OCI-LY7 (cell line): ENCODE results near the gene HSP90B1.

Experiments used
- CTCF ChIP-seq: fragments of 200-600 bp; sonication (generic); conservative IDR thresholded peaks from 2 replicates; pipeline ENCODE4 v1.5.1; 2014; ENCODE audit warnings: mild to moderate bottlenecking, antibody characterized with exemption, low read length, moderate library complexity, mixed read lengths
- EZH2phosphoT487 ChIP-seq: fragments of 200-600 bp; sonication (generic); IDR thresholded peaks from 2 replicates; pipeline ENCODE4 v1.6.1; 2018; ENCODE audit warnings: low read depth, borderline replicate concordance, mild to moderate bottlenecking, mixed run types, antibody characterized with exemption, low read length, moderate library complexity, mixed read lengths

GRCh38 chr12:103962493-103962892, 32.3 kb downstream of the HSP90B1 start:
- no peak for TF ChIP-seq CTCF
- TF ChIP-seq EZH2phosphoT487: no peak
